SK-N-SH (cell line): ENCODE measurements around the gene UCP2. TPM values are rescaled to one million over a fixed set of nuclear protein-coding genes. Genes with fewer than 3 reads are reported as not detected.

Experiments used
- CTCF ChIA-PET: fragments of 300-600, 350-600 bp; formaldehyde crosslinking; extraction: SDS; loops from one replicate; lab custom pipeline; 2021; lab: Yijun Ruan, JAX
- POLR2A ChIA-PET: fragments of 350-600 bp; sonication (Branson Sonifier 250); formaldehyde crosslinking; extraction: SDS; loops from one replicate; lab custom pipeline; 2020; ENCODE audit warnings: antibody characterized with exemption, inconsistent platforms; lab: Yijun Ruan, JAX
- DNase-seq: peaks from one replicate; pipeline ENCODE4 v3.0.0; 2012
- H2AFZ ChIP-seq: fragments of 200-600 bp; sonication (generic); 2 replicates; pipeline ENCODE4 v1.8.1; 2016; ENCODE audit warnings: antibody characterized with exemption, mild to moderate bottlenecking, low read depth
- H3F3A ChIP-seq: fragments of 200-600 bp; sonication (generic); replicated peaks from 2 replicates; pipeline ENCODE3; 2016; ENCODE audit warnings: antibody characterized with exemption, mild to moderate bottlenecking; ENCODE audit not compliant: insufficient read depth
- H3K27ac ChIP-seq, 2 experiments: fragments of 200-500 bp in 1 of 2; fragments of 200-600 bp in 1 of 2; sonication (Bioruptor generic) in 1 of 2; sonication (generic), shearing (Covaris generic) in 1 of 2; 2 replicates each; pipeline versions ENCODE4 v1.5.1 to v1.6.1; 2014 to 2016; ENCODE audit warnings: low read depth in 2 of 2, inconsistent platforms in 1 of 2, low read length in 1 of 2, mild to moderate bottlenecking in 1 of 2, mixed read lengths in 1 of 2
- H3K27me3 ChIP-seq: fragments of 200-600 bp; sonication (generic), shearing (Covaris generic); 2 replicates; pipeline ENCODE4 v1.6.1; 2016; ENCODE audit warnings: mixed run types; ENCODE audit not compliant: insufficient read depth
- H3K36me3 ChIP-seq, 2 experiments: fragments of 200-500 bp in 1 of 2; fragments of 200-600 bp in 1 of 2; sonication (Bioruptor generic) in 1 of 2; sonication (generic) in 1 of 2; replicated peaks in 1 of 2; 2 replicates each; pipeline versions ENCODE3 to v1.5.1; 2014 to 2016; ENCODE audit warnings: low read length in 1 of 2, mild to moderate bottlenecking in 1 of 2; ENCODE audit not compliant: insufficient read depth in 2 of 2, control insufficient read depth in 1 of 2
- H3K4me1 ChIP-seq, 2 experiments: fragments of 200-500 bp in 1 of 2; fragments of 200-600 bp in 1 of 2; sonication (Bioruptor generic) in 1 of 2; sonication (generic), shearing (Covaris generic) in 1 of 2; 2 replicates each; pipeline versions ENCODE4 v1.5.1 to v1.6.1; 2014 to 2016; ENCODE audit warnings: low read depth in 1 of 2, low read length in 1 of 2, mixed run types in 1 of 2; ENCODE audit not compliant: insufficient read depth in 2 of 2, control insufficient read depth in 1 of 2
- H3K4me2 ChIP-seq: fragments of 200-600 bp; sonication (generic), shearing (Covaris generic); 2 replicates; pipeline ENCODE4 v1.6.1; 2017; ENCODE audit warnings: mixed run types
- H3K4me3 ChIP-seq, 2 experiments: fragments of 200-500 bp in 1 of 2; fragments of 200-600 bp in 1 of 2; sonication (Bioruptor generic) in 1 of 2; sonication (generic), shearing (Covaris generic) in 1 of 2; 2 replicates each; pipeline versions ENCODE4 v1.5.1 to v1.8.1; 2014 to 2016; ENCODE audit warnings: low read depth in 2 of 2, inconsistent platforms in 1 of 2, low read length in 1 of 2, mild to moderate bottlenecking in 1 of 2, mixed read lengths in 1 of 2, moderate library complexity in 1 of 2
- H3K79me2 ChIP-seq: fragments of 200-600 bp; sonication (generic); 2 replicates; pipeline ENCODE4 v1.8.1; 2017; ENCODE audit warnings: mild to moderate bottlenecking; ENCODE audit not compliant: insufficient read depth
- H3K9ac ChIP-seq: fragments of 200-600 bp; sonication (generic); 2 replicates; pipeline ENCODE4 v1.6.1; 2017; ENCODE audit warnings: mixed run types
- H3K9me2 ChIP-seq: fragments of 200-600 bp; sonication (generic); 2 replicates; pipeline ENCODE4 v1.6.1; 2017; ENCODE audit warnings: mixed run types
- H3K9me3 ChIP-seq: fragments of 200-600 bp; sonication (generic); 2 replicates; pipeline ENCODE4 v1.6.1; 2017; ENCODE audit warnings: mixed run types, mild to moderate bottlenecking, moderate library complexity
- H4K20me1 ChIP-seq: fragments of 200-600 bp; sonication (generic); 2 replicates; pipeline ENCODE4 v1.6.1; 2017; ENCODE audit warnings: mild to moderate bottlenecking, mixed run types; ENCODE audit not compliant: insufficient read depth
- CHD2 ChIP-seq: fragments of 150-350 bp; IDR thresholded peaks from 2 replicates; pipeline ENCODE4 v1.6.1; 2018; ENCODE audit warnings: low read length; ENCODE audit not compliant: partially characterized antibody
- ELF1 ChIP-seq: IDR thresholded peaks from 2 replicates; pipeline ENCODE4 v1.4.0; 2012
- FOSL2 ChIP-seq: IDR thresholded peaks from 2 replicates; pipeline ENCODE4 v1.4.0; 2012; ENCODE audit warnings: low read depth, mild to moderate bottlenecking, moderate library complexity, borderline replicate concordance
- GABPA ChIP-seq: IDR thresholded peaks from 2 replicates; pipeline ENCODE4 v1.4.0; 2012; ENCODE audit warnings: low read depth, mild to moderate bottlenecking
- JUND ChIP-seq: IDR thresholded peaks from 2 replicates; pipeline ENCODE4 v1.4.0; 2012
- MEF2A ChIP-seq: IDR thresholded peaks from 2 replicates; pipeline ENCODE4 v1.4.0; 2012; ENCODE audit warnings: low read depth, borderline replicate concordance
- PBX3 ChIP-seq: IDR thresholded peaks from 2 replicates; pipeline ENCODE4; 2012
- POLR2AphosphoS5 ChIP-seq: IDR thresholded peaks from 2 replicates; pipeline ENCODE4 v1.6.1; 2012; ENCODE audit warnings: low read depth, low read length
- RAD21 ChIP-seq: IDR thresholded peaks from 2 replicates; pipeline ENCODE4 v1.6.1; 2012; ENCODE audit warnings: mild to moderate bottlenecking, low read length
- RFX5 ChIP-seq: IDR thresholded peaks from 2 replicates; pipeline ENCODE4 v1.6.1; 2012; ENCODE audit warnings: mild to moderate bottlenecking, improper control_type of control experiment, low read length
- RXRA ChIP-seq: IDR thresholded peaks from 2 replicates; pipeline ENCODE4 v1.4.0; 2012; ENCODE audit warnings: low read depth, mild to moderate bottlenecking, borderline replicate concordance
- SIN3A ChIP-seq: IDR thresholded peaks from 2 replicates; pipeline ENCODE4 v1.6.1; 2012; ENCODE audit warnings: low read depth, mild to moderate bottlenecking, low read length, moderate library complexity, borderline replicate concordance
- YY1 ChIP-seq: IDR thresholded peaks from 2 replicates; pipeline ENCODE4 v1.4.0; 2012; ENCODE audit warnings: low read depth, mild to moderate bottlenecking
- WGBS: methylation state at CpG from one replicate; pipeline ENCODE4 v1.1.6; 2017; ENCODE audit warnings: low lambda C conversion rate; 5-methylcytosine and 5-hydroxymethylcytosine counted together
- polyA plus RNA-seq, 3 experiments: library from polyadenylated mRNA; depleted of rRNA; stranded (reverse); fragments of >200 nt; gene quantifications; 2 replicates each; pipeline ENCODE4 v1.2.3, GENCODE V29; 2012
- TF ChIP-seq, protein P1 (sequence below): fragments of 200-600 bp; sonication (generic); IDR thresholded peaks from 2 replicates; pipeline ENCODE4 v1.6.1; 2017; ENCODE audit warnings: antibody characterized with exemption, mild to moderate bottlenecking, moderate library complexity
- TF ChIP-seq, protein P2 (sequence below): fragments of 150-350 bp; IDR thresholded peaks from 2 replicates; pipeline ENCODE4 v1.6.1; 2017; ENCODE audit warnings: antibody characterized with exemption, low read length, low read depth, borderline replicate concordance

UCP2 gene
- polyA plus RNA-seq, 1 of the 3 experiments (the other 2 are of a cell fraction) = 36.0 TPM

- Histone ChIP-seq H3K4me3 (no peak overlapping the region), H3K27ac (no peak overlapping the region), H4K20me1 (no peaks in the 10 kb centered on the region), H3K9me2 (no peaks in the 10 kb centered on the region), H3K27me3 (no peaks in the 10 kb centered on the region), H3K4me1 (peaks cover 0 to 20% of the 10 kb centered on the region in 2 experiments; a peak in 1 of 4 replicates), H2AFZ (no peak overlapping the region), H3K4me2 (no peak overlapping the region), H3K79me2 (no peaks in the 10 kb centered on the region; the same call in 1 of the 2 replicates), H3K9ac (no peak overlapping the region), H3K36me3 (peaks cover 7 to 23% of the 10 kb centered on the region in 2 experiments), H3F3A (peaks cover 19% of the 10 kb centered on the region), H3K9me3 (no peaks in the 10 kb centered on the region)
- POLR2A ChIA-PET = no interaction called here
- no peak for TF ChIP-seq SIN3A
- no peak for TF ChIP-seq RXRA
- no peak for TF ChIP-seq FOSL2
- TF ChIP-seq CHD2 = no peak
- TF ChIP-seq JUND = no peak
- WGBS = 98% methylated on average over 6 of the region's 6 CpGs
- DNase-seq = no peak
- CTCF ChIA-PET = no interaction called here
These were observed 39.9 kb upstream of the UCP2 start for GRCh38 chr11:74022546-74022945.

DNA sequence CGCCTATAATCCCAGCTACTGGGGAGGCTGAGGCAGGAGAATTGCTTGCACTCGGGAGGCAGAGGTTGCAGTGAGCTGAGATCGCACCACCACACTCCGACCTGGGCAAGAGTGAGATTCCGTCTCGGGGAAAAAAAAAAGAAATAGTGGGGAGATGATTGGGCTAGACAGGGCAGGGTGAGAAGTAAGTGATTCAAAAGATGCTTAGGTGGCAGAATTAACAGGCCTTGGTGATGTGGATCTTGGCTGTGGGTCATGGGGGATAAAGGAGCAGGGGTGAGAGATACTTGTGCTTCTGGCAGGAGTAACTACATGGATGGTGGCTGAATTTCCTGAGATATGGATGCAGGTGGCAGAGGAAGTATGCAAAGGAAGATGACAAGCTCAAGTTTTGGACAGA lies 39.4 kb upstream of the UCP2 start:
- Histone ChIP-seq H3K27ac (no peak overlapping the region), H3K9me3 (no peaks in the 10 kb centered on the region), H3K79me2 (no peaks in the 10 kb centered on the region; the same call in 1 of the 2 replicates), H3K27me3 (no peaks in the 10 kb centered on the region)
- over 99% methylated on average over 6 of the region's 6 CpGs for WGBS
- DNase-seq = no peak
- TF ChIP-seq GABPA (no peak), PBX3 (no peak), MEF2A (no peak), FOSL2 (no peak), ELF1 (no peak)
- TF ChIP-seq, all 33 proteins: peak for 0
- Histone ChIP-seq H3K9ac (no peak overlapping the region), H3K4me1 (peaks cover 0 to 19% of the 10 kb centered on the region in 2 experiments; a peak in 1 of 4 replicates), H2AFZ (no peak overlapping the region), H3K4me3 (no peak overlapping the region), H3F3A (peaks cover 17% of the 10 kb centered on the region), H3K36me3 (peaks cover 10 to 28% of the 10 kb centered on the region in 2 experiments), H3K4me2 (no peak overlapping the region), H3K9me2 (no peaks in the 10 kb centered on the region), H4K20me1 (no peaks in the 10 kb centered on the region)
- ChIA-PET CTCF (no interaction called here), POLR2A (no interaction called here)

DNA sequence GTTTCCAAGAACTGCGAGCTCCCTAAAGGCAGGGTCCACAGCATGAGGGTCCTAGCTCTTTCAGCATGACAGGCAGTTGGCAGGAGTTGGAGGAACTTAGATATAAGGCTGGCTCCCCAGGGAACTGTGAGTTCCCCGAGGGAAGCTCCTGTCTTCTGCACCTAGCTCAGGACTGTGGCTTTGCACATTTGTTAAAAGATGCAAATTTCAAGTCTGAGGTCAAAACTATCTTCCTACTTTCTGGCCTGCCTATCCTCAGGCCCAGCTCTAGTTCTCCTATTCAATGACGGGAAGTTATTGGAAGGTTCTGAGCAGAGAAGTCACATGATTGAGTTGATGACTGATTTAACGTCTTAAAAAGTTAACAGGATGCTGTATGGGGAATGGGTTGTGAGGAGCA lies 37.9 kb upstream of the UCP2 start:
- DNase-seq = no peak
- H3K36me3 ChIP-seq = peaks cover 10 to 37% of the 10 kb centered on the region in 2 experiments
- peaks cover 11% of the 10 kb centered on the region for H3F3A ChIP-seq
- TF ChIP-seq GABPA (no peak), YY1 (no peak), FOSL2 (no peak), RAD21 (no peak), POLR2AphosphoS5 (no peak), RFX5 (no peak)
- TF ChIP-seq, protein P1, sequence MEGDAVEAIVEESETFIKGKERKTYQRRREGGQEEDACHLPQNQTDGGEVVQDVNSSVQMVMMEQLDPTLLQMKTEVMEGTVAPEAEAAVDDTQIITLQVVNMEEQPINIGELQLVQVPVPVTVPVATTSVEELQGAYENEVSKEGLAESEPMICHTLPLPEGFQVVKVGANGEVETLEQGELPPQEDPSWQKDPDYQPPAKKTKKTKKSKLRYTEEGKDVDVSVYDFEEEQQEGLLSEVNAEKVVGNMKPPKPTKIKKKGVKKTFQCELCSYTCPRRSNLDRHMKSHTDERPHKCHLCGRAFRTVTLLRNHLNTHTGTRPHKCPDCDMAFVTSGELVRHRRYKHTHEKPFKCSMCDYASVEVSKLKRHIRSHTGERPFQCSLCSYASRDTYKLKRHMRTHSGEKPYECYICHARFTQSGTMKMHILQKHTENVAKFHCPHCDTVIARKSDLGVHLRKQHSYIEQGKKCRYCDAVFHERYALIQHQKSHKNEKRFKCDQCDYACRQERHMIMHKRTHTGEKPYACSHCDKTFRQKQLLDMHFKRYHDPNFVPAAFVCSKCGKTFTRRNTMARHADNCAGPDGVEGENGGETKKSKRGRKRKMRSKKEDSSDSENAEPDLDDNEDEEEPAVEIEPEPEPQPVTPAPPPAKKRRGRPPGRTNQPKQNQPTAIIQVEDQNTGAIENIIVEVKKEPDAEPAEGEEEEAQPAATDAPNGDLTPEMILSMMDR = no peak
- TF ChIP-seq, protein P2, sequence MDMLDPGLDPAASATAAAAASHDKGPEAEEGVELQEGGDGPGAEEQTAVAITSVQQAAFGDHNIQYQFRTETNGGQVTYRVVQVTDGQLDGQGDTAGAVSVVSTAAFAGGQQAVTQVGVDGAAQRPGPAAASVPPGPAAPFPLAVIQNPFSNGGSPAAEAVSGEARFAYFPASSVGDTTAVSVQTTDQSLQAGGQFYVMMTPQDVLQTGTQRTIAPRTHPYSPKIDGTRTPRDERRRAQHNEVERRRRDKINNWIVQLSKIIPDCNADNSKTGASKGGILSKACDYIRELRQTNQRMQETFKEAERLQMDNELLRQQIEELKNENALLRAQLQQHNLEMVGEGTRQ = no peak
- no peak overlapping the region for H3K27ac ChIP-seq
- H3K9ac ChIP-seq = no peak overlapping the region
- POLR2A ChIA-PET = no interaction called here
- H3K4me1 ChIP-seq = peaks cover 0 to 6% of the 10 kb centered on the region in 2 experiments; a peak in 1 of 4 replicates
- no peaks in the 10 kb centered on the region; the same call in 1 of the 2 replicates for H3K79me2 ChIP-seq
- no peak overlapping the region for H3K4me3 ChIP-seq
- no peaks in the 10 kb centered on the region for H3K9me2 ChIP-seq
- H2AFZ ChIP-seq = no peak overlapping the region
- no peaks in the 10 kb centered on the region for H3K27me3 ChIP-seq
- no peaks in the 10 kb centered on the region for H3K9me3 ChIP-seq
- H4K20me1 ChIP-seq = no peaks in the 10 kb centered on the region
- no peak overlapping the region for H3K4me2 ChIP-seq
- WGBS = 90% methylated on average over 4 of the region's 4 CpGs
- CTCF ChIA-PET = no interaction called here
